K562 treated with DMSO at 1 percent for 24 hours (cell line): Measurements from ENCODE around the gene MT1H. TPM values are rescaled to one million over a fixed set of nuclear protein-coding genes. Genes with fewer than 3 reads are reported as not detected.

Experiments used
- total RNA-seq: library from RNA; unstranded; fragments of 300-600 nt; gene quantifications from 2 replicates; pipeline ENCODE4 v1.2.3, GENCODE V29; 2022; ENCODE audit warnings: low read depth; ENCODE audit not compliant: insufficient read depth

The MT1H gene
- not detected in 2 replicates for total RNA-seq

GRCh38 chr16:56669005-56669839 is at the start of gene MT1H:
Gene MT1H (plus strand): TSS chr16:56669814. CDS start chr16:56669885, 71 bp downstream.

GRCh38 chr16:56625140-56625942 is 44.3 kb upstream of the MT1H start, which contains the start of gene MT1E:
Gene MT1E (plus strand): TSS chr16:56625781. CDS start chr16:56625852, 71 bp downstream.

GRCh38 chr16:56632156-56632847 is 37.3 kb upstream of the MT1H start, which contains the start of gene MT1M:
Gene MT1M (plus strand): TSS chr16:56632659. CDS start chr16:56632732, 73 bp downstream.

GRCh38 chr16:56637814-56638750 is 31.5 kb upstream of the MT1H start, which contains the start of gene MT1A:
Gene MT1A (plus strand): TSS chr16:56638666. CDS start chr16:56638739, 73 bp downstream.

GRCh38 chr16:56651586-56651985 is 18.0 kb upstream of the MT1H start, which contains the start of gene MT1B:
Gene MT1B (plus strand): TSS chr16:56651886. CDS start chr16:56651954, 68 bp downstream.

GRCh38 chr16:56657555-56658326 is 11.9 kb upstream of the MT1H start, which contains the start of gene MT1F:
Gene MT1F (plus strand): TSS chr16:56657959. CDS start chr16:56658059, 100 bp downstream.

GRCh38 chr16:56667581-56668571 is 1.7 kb upstream of the MT1H start, which contains the start of gene MT1G:
Gene MT1G (minus strand): TSS chr16:56668065. CDS start chr16:56667993, 72 bp downstream.

GRCh38 chr16:56681939-56682702 is 12.5 kb downstream of the MT1H start, which contains the start of gene MT1X:
Gene MT1X (plus strand): TSS chr16:56682470. CDS start chr16:56682541, 71 bp downstream.

Other genes with a start within 250 kb of the MT1H start
- gene AMFR, start 244.3 kb upstream of the MT1H start, total RNA-seq = 103 and 111 TPM in 2 replicates
- 69.4 and 82.9 TPM in 2 replicates for gene NUDT21, start 218.5 kb upstream of the MT1H start, total RNA-seq
- 19.0 and 26.1 TPM in 2 replicates for gene OGFOD1, start 218.3 kb upstream of the MT1H start, total RNA-seq
- gene BBS2, start 149.8 kb upstream of the MT1H start, total RNA-seq = 19.5 and 21.9 TPM in 2 replicates
- gene MT4, start 104.7 kb upstream of the MT1H start, total RNA-seq = not detected in 2 replicates
- gene MT3, start 80.3 kb upstream of the MT1H start, total RNA-seq = not detected in 2 replicates
- gene MT2A, start 61.2 kb upstream of the MT1H start, total RNA-seq = 22.5 and 28.1 TPM in 2 replicates
- not detected in 2 replicates for gene MT1E, start 44.0 kb upstream of the MT1H start, total RNA-seq
- gene MT1M, start 37.2 kb upstream of the MT1H start, total RNA-seq = not detected in 2 replicates
- not detected in 2 replicates for gene MT1A, start 31.1 kb upstream of the MT1H start, total RNA-seq
- not detected in 2 replicates for gene MT1B, start 17.9 kb upstream of the MT1H start, total RNA-seq
- gene MT1F, start 11.9 kb upstream of the MT1H start, total RNA-seq = not detected in 2 replicates
- gene MT1G, start 1.7 kb upstream of the MT1H start, total RNA-seq = 2.8 TPM in 1 of 2 replicates, not detected in the other
- gene MT1X, start 12.7 kb downstream of the MT1H start, total RNA-seq = 11.5 and 27.6 TPM in 2 replicates
- 57.2 and 57.3 TPM in 2 replicates for gene NUP93, start 60.3 kb downstream of the MT1H start, total RNA-seq
- gene SLC12A3, start 195.4 kb downstream of the MT1H start, total RNA-seq = not detected in 2 replicates